NT2/D1 (cell line): ENCODE data around the gene LARGE1.

ENCODE experiments used
- SUZ12 ChIP-seq: IDR thresholded peaks from 2 replicates; pipeline ENCODE4 v1.6.1; 2011; ENCODE audit not compliant: insufficient read length, insufficient read depth; ENCODE audit errors: extremely low read depth
- YY1 ChIP-seq: IDR thresholded peaks from 2 replicates; pipeline ENCODE4 v1.6.1; 2011; ENCODE audit not compliant: insufficient read length, insufficient read depth
- ZNF274 ChIP-seq: IDR thresholded peaks from 2 replicates; pipeline ENCODE4 v1.6.1; 2011; ENCODE audit warnings: mild to moderate bottlenecking, low read depth, low read length

- TF ChIP-seq ZNF274 (no peak), SUZ12 (no peak), YY1 (no peak)
Observed at GRCh38 chr22:33521879-33522665, 398.2 kb downstream of the LARGE1 start.
